ENCODE measurements around the gene ACTG2. TPM values are rescaled to one million over a fixed set of nuclear protein-coding genes. Genes with fewer than 3 reads are reported as not detected.

Gene ACTG2
- total RNA-seq, 6 experiments from 2014 or later = 0.17 to 2.3 (median 2.1) TPM

DNA sequence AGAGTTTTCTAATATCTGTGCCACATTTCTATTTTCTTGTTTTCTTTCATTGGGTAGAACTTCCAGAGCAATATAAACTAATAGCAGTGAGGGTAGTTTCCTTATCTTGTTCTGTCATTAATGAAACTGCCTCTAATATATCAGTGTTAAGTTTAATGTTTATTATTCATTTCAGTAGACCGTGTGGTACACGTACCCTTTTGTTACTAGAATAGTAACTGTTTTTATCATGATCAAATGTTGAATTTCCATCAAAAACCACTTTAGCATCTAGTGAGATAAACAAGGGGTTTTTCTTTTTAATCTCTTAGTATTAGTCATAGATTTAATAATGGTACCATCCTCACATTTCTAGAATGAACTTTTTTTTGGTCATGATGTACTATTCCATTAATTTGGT is 49.9 kb downstream of the ACTG2 start:
- Mint-ChIP-seq H3K27me3 (ENCODE audit: insufficient read depth) (no peaks in the 10 kb centered on the region), H3K4me1 (ENCODE audit: low read depth) (peaks cover 35% of the 10 kb centered on the region), H3K9me3 (no peaks in the 10 kb centered on the region), H3K27ac (no peak overlapping the region), H3K4me3 (no peak overlapping the region), H3K36me3 (ENCODE audit: low read depth) (peaks cover 30% of the 10 kb centered on the region)
- TF ChIP-seq, protein P1, sequence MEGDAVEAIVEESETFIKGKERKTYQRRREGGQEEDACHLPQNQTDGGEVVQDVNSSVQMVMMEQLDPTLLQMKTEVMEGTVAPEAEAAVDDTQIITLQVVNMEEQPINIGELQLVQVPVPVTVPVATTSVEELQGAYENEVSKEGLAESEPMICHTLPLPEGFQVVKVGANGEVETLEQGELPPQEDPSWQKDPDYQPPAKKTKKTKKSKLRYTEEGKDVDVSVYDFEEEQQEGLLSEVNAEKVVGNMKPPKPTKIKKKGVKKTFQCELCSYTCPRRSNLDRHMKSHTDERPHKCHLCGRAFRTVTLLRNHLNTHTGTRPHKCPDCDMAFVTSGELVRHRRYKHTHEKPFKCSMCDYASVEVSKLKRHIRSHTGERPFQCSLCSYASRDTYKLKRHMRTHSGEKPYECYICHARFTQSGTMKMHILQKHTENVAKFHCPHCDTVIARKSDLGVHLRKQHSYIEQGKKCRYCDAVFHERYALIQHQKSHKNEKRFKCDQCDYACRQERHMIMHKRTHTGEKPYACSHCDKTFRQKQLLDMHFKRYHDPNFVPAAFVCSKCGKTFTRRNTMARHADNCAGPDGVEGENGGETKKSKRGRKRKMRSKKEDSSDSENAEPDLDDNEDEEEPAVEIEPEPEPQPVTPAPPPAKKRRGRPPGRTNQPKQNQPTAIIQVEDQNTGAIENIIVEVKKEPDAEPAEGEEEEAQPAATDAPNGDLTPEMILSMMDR (IDR thresholded peaks at IDR 0.05) = no peak
- no peak for DNase-seq

DNA sequence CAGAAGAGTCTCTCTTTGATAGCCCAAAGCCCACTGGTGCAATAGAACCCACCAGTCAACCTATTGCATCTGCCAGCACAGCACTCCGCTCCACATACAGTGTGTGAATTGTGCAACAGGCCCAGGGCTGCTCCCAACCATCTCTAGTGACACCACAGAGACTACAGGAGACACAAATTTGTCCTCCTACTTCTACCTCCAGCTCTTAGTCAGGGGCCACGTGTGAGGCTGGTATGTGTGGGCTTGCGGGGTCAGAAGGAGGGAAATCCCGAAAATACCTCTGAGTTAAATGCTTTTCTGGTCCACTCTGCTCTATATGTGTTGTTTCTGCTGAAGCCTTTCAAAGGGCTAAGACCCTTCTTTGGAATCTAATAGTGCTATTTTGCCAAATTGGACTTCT is 51.9 kb downstream of the ACTG2 start:
- peaks cover 41% of the 10 kb centered on the region for H3K36me3 Mint-ChIP-seq (ENCODE audit: low read depth)
- no peaks in the 10 kb centered on the region for H3K27me3 Mint-ChIP-seq (ENCODE audit: insufficient read depth)
- DNase-seq = no peak
- H3K27ac Mint-ChIP-seq = no peak overlapping the region
- TF ChIP-seq, protein P1 (IDR thresholded peaks at IDR 0.05) = no peak
- peaks cover 15% of the 10 kb centered on the region for H3K4me1 Mint-ChIP-seq (ENCODE audit: low read depth)
- H3K9me3 Mint-ChIP-seq = no peaks in the 10 kb centered on the region
- no peak overlapping the region for H3K4me3 Mint-ChIP-seq

DNA sequence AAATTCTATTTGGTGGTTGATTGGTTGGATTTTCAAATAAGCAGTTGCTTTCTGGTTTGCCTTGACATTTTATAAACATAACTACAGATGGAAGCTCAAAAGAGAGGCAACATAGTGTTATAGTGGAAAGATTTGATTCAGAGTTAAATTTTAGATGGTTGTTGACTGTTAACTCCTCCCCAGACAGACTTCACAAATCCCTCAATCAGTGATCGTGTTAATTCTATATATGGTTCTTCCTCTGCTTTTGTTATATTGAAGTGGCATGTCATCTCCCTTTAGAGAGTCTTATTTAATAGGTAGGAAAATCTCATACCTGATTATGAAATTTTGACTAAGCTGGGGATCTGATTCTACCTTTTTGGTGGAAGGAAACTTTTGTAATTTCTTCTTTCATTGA is 53.4 kb downstream of the ACTG2 start:
- H3K9me3 Mint-ChIP-seq = no peaks in the 10 kb centered on the region
- H3K27me3 Mint-ChIP-seq (ENCODE audit: insufficient read depth) = no peaks in the 10 kb centered on the region
- peaks cover 38% of the 10 kb centered on the region for H3K36me3 Mint-ChIP-seq (ENCODE audit: low read depth)
- H3K4me3 Mint-ChIP-seq = no peak overlapping the region
- no peak for DNase-seq
- H3K27ac Mint-ChIP-seq = no peak overlapping the region
- TF ChIP-seq, protein P1 (IDR thresholded peaks at IDR 0.05) = no peak
- peaks cover 4% of the 10 kb centered on the region for H3K4me1 Mint-ChIP-seq (ENCODE audit: low read depth)

DNA sequence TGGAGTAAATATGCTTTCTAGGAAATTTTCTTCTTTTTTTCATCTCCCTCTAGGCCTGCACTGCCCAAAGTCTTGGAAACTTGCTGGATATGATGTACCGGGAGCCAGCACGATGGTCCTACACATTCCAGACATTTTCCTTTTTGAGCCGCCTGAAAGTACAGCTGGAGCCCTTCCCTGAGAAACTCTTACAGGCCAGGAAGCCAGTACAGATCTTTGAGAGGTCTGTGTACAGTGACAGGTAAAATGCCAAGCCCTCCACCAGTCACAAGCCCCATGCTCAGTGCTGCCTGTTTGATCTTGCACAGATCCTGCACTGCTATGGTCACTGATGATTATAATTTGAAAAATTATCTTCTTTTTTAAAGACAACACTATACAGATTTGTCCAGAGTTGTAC is 53.9 kb downstream of the ACTG2 start:
- Mint-ChIP-seq H3K36me3 (ENCODE audit: low read depth) (peaks cover 43% of the 10 kb centered on the region), H3K4me3 (no peak overlapping the region), H3K27ac (no peak overlapping the region), H3K27me3 (ENCODE audit: insufficient read depth) (no peaks in the 10 kb centered on the region), H3K9me3 (no peaks in the 10 kb centered on the region), H3K4me1 (ENCODE audit: low read depth) (peaks cover 8% of the 10 kb centered on the region)
- TF ChIP-seq, protein P1 (IDR thresholded peaks at IDR 0.05) = no peak
- no peak for DNase-seq

DNA sequence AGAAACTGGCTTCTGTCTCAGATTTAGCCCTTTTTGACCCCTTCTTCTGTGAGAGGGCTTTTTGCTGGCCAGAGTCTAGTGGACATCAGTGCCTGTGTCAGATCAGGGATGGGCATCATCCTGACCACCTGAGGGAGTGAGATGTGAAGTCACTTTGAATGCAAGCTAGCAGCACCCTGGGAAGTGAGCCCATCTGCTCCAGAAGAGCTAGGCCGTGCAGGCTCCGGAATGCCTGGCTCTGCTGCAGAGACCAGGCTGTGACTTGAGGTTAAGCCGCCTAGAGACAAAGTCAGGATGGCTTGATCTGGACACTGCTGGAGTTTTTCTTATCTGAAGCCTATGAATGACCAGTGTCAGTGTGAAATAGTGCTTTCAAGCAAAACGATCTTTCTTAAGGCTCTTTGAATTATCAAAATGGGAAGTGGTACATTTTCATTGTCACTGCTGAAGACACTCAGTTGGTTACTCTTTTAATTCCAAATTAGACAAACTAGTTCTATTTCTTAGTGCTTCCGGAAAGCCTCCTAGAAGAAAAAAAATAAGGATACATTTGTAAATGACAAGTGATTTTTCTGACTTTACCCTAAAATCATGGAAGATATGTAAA is 54.7 kb downstream of the ACTG2 start:
- Mint-ChIP-seq H3K36me3 (ENCODE audit: low read depth) (peaks cover 51% of the 10 kb centered on the region), H3K4me1 (ENCODE audit: low read depth) (peaks cover 17% of the 10 kb centered on the region), H3K27me3 (ENCODE audit: insufficient read depth) (no peaks in the 10 kb centered on the region), H3K27ac (no peak overlapping the region), H3K4me3 (no peak overlapping the region), H3K9me3 (no peaks in the 10 kb centered on the region)
- TF ChIP-seq, protein P1 (IDR thresholded peaks at IDR 0.05) = no peak
- no peak for DNase-seq

DNA sequence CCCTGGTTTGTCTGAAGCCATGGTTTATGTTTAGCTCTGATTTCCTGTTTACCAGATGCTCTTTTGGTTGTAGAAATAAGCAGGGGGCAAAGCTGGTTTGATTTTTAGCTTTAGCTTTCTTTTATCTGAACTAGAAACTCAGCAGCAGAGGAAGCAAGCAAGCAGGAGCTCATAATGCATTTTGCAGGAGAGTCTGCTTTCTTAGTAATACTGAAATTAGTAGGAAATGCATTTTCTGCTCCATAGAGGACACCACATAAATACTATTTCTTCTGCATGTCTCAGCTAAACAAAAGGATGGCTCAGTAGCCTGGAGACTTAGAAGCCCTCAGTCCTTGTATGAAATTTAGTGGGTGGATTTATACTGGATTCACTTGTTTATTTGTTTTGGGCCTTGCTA is 57.0 kb downstream of the ACTG2 start:
- Mint-ChIP-seq H3K27me3 (ENCODE audit: insufficient read depth) (no peaks in the 10 kb centered on the region), H3K36me3 (ENCODE audit: low read depth) (peaks cover 58% of the 10 kb centered on the region), H3K4me1 (ENCODE audit: low read depth) (peaks cover 22% of the 10 kb centered on the region), H3K9me3 (no peaks in the 10 kb centered on the region), H3K4me3 (no peak overlapping the region), H3K27ac (no peak overlapping the region)
- DNase-seq = no peak
- TF ChIP-seq, protein P1 (IDR thresholded peaks at IDR 0.05) = no peak

Measured in HFFc6 (cell line).